ENCODE measurements around the gene FAM107A. TPM values are rescaled to one million over a fixed set of nuclear protein-coding genes. Genes with fewer than 3 reads are reported as not detected.

FAM107A gene
- total and polyA plus RNA-seq, 2 of the 4 experiments (the other 2 are of a cell fraction), result not detected

DNA sequence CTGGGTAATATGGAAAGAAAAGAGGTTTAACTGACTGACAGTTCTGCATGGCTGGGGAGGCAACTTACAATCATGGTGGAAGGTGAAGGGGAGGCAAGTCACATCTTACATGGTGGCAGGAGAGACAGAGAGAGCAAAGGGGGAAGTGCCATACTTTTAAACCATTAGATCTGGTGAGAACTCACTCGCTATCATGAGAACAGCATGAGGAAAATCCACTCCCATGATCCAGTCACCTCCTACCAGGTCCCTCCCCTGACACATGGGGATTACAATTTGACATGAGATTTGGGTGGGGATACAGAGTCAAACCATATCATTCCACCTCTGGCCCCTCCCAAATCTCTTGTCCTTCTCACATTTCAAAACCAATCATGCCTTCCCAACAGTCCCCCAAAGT is 24.2 kb downstream of the FAM107A start:
- no peak overlapping the region for H3K4ac ChIP-seq (ENCODE audit: low read depth, low read length)
- BruUV-seq (replicated peaks), result no TSS peak
- no peak overlapping the region for H3K23ac ChIP-seq (ENCODE audit: low read depth, low read length)
- no peak overlapping the region for H3K9ac ChIP-seq (ENCODE audit: low read depth, low read length)
- H2AFZ ChIP-seq (replicated peaks; ENCODE audit: low read length, poor library complexity), result no peak overlapping the region
- in situ Hi-C loops (cut with MboI; ENCODE audit: low sequenced_read_pairs) (loop anchor here (25.0 kb wide), 1 partner anchor 434 kb away; no protein-coding TSS in a partner anchor), intact Hi-C loops (cut with micrococcal nuclease) (no loop called here), dilution Hi-C loops (cut with HindIII; ENCODE audit: low sequenced_read_pairs, unreplicated experiment) (no loop called here)
- H4K91ac ChIP-seq (ENCODE audit: insufficient read depth, low read depth, low read length), result no peak overlapping the region
- CTCF ChIA-PET, result interaction anchor here (1.3 kb wide), 1 partner anchor 15 kb away, joined by 3 read pairs; no protein-coding TSS in a partner anchor
- H3K36me3 ChIP-seq (ENCODE audit: control insufficient read depth, insufficient read depth, low read length), result no peaks in the 10 kb centered on the region
- no peak overlapping the region for H3K27ac ChIP-seq (ENCODE audit: insufficient read depth, low read length)
- no peak overlapping the region for H2AK9ac ChIP-seq (replicated peaks; ENCODE audit: low read depth, low read length, poor library complexity)
- no peak overlapping the region for H4K8ac ChIP-seq (ENCODE audit: low read depth in 2 of 2, low read length in 2 of 2)
- TF ChIP-seq RFX5 (IDR thresholded peaks at IDR 0.05; ENCODE audit: low read depth, low read length), result no peak
- no peak for TF ChIP-seq CTCF (conservative IDR thresholded peaks at IDR 0.05; ENCODE audit: low read depth, low read length)
- TF ChIP-seq SMC3 (IDR thresholded peaks at IDR 0.05; ENCODE audit: low read depth, low read length), result no peak
- no peak for TF ChIP-seq MAFK (IDR thresholded peaks at IDR 0.05; ENCODE audit: low read depth, low read length)
- no peak for TF ChIP-seq BHLHE40 (IDR thresholded peaks at IDR 0.05; ENCODE audit: low read depth, low read length)
- TF ChIP-seq RCOR1 (IDR thresholded peaks at IDR 0.05; ENCODE audit: insufficient replicate concordance, low read length), result no peak
- no peak for TF ChIP-seq CHD1 (IDR thresholded peaks at IDR 0.05; ENCODE audit: low read depth, low read length)
- no peak for TF ChIP-seq RAD21 (IDR thresholded peaks at IDR 0.05; ENCODE audit: low read length)
- no peak for TF ChIP-seq MXI1 (IDR thresholded peaks at IDR 0.05; ENCODE audit: borderline replicate concordance, low read depth, low read length)
- TF ChIP-seq MAZ (IDR thresholded peaks at IDR 0.05; ENCODE audit: borderline replicate concordance, low read depth, low read length), result no peak
- no peak for TF ChIP-seq CEBPB (IDR thresholded peaks at IDR 0.05; ENCODE audit: low read depth, low read length)
- TF ChIP-seq FOS (IDR thresholded peaks at IDR 0.05; ENCODE audit: low read depth, low read length), result no peak
- no peak for TF ChIP-seq ELK1 (IDR thresholded peaks at IDR 0.05; ENCODE audit: borderline replicate concordance, low read depth, low read length)
- TF ChIP-seq POLR2A (IDR thresholded peaks at IDR 0.05; ENCODE audit: low read depth, low read length), result no peak
- TF ChIP-seq, protein P1, sequence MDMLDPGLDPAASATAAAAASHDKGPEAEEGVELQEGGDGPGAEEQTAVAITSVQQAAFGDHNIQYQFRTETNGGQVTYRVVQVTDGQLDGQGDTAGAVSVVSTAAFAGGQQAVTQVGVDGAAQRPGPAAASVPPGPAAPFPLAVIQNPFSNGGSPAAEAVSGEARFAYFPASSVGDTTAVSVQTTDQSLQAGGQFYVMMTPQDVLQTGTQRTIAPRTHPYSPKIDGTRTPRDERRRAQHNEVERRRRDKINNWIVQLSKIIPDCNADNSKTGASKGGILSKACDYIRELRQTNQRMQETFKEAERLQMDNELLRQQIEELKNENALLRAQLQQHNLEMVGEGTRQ (IDR thresholded peaks at IDR 0.05; ENCODE audit: low read depth, low read length), result no peak
- no peak for TF ChIP-seq NFE2L2 (IDR thresholded peaks at IDR 0.05; ENCODE audit: low read depth, low read length)
- H3K79me1 ChIP-seq (ENCODE audit: low read depth in 1 of 2, low read length in 2 of 2), result no peaks in the 10 kb centered on the region
- no peak overlapping the region for H2AK5ac ChIP-seq (ENCODE audit: low read depth, low read length)
- WGBS, 2 experiments (ENCODE audit: extremely low coverage in 2 of 2, insufficient read length in 1 of 2), result no CpG with 5 or more reads among the region's 1 CpG
- no peak overlapping the region for H2BK120ac ChIP-seq (ENCODE audit: low read depth, low read length)
- POLR2A ChIA-PET (ENCODE audit: unreplicated experiment), result no interaction called here
- ATAC-seq (ENCODE audit: low read depth) (no peak), DNase-seq (no peak)
- H3K14ac ChIP-seq (replicated peaks; ENCODE audit: low read depth, low read length), result no peak overlapping the region
- no peak overlapping the region for H3K56ac ChIP-seq (ENCODE audit: extremely low read depth, insufficient read depth, low read length)
- no peaks in the 10 kb centered on the region for H4K20me1 ChIP-seq (ENCODE audit: insufficient read depth, low read length)
- no peak overlapping the region for H4K5ac ChIP-seq (ENCODE audit: low read depth, low read length)
- H3K4me1 ChIP-seq (ENCODE audit: control insufficient read depth, insufficient read depth, low read length), result no peaks in the 10 kb centered on the region
- no peak overlapping the region for H2BK5ac ChIP-seq (ENCODE audit: low read depth, low read length, poor library complexity, severe bottlenecking)
- peaks cover 4% of the 10 kb centered on the region; the same call in 1 of the 2 replicates for H3K27me3 ChIP-seq (ENCODE audit: control insufficient read depth, insufficient read depth, low read length)
- H2BK20ac ChIP-seq (ENCODE audit: low read depth, low read length), result no peak overlapping the region
- no peak overlapping the region for H3K18ac ChIP-seq (ENCODE audit: low read depth, low read length)
- H3K9me3 ChIP-seq (ENCODE audit: control insufficient read depth, insufficient read depth, low read length), result peaks cover 8% of the 10 kb centered on the region
- H2BK15ac ChIP-seq (ENCODE audit: low read depth, low read length), result no peak overlapping the region
- H3K4me2 ChIP-seq (ENCODE audit: low read depth, low read length), result no peak overlapping the region
- peaks cover 4% of the 10 kb centered on the region; the same call in 1 of the 2 replicates for H3K9me1 ChIP-seq (ENCODE audit: insufficient read depth, low read length)
- H3K4me3 ChIP-seq (ENCODE audit: insufficient read depth, low read depth, low read length), result no peak overlapping the region

Data from IMR-90 (cell line).